ENCODE data around the gene KDM4D.
"Not testable (repeated sequence)": the region's sequence is repeated elsewhere in the genome, so short reads cannot be mapped to it uniquely, and the experiment has no call there.

KDM4D gene

GRCh38 chr11:94973099-94973968 lies at the start of gene KDM4D, which contains the start of gene CWC15:
Gene KDM4D (plus strand): TSS chr11:94973709. CDS start chr11:94997373, 23,664 bp downstream.
Gene CWC15 (minus strand): TSS chr11:94973556. CDS start chr11:94972185, 1,371 bp downstream.
- peak; percentile 99 for DNase-seq (ENCODE audit: low spot score)

GRCh38 chr11:94924171-94924572 lies 49.3 kb upstream of the KDM4D start:
- no peak for DNase-seq (ENCODE audit: low spot score)

- no peak for DNase-seq (ENCODE audit: low spot score)
Observed at GRCh38 chr11:94924612-94925011, 48.9 kb upstream of the KDM4D start.

- no peak for DNase-seq (ENCODE audit: low spot score)
Observed at GRCh38 chr11:94925422-94926270, 47.9 kb upstream of the KDM4D start.

GRCh38 chr11:94926271-94926625 lies 47.3 kb upstream of the KDM4D start:
- DNase-seq (ENCODE audit: low spot score): no peak

GRCh38 chr11:94926698-94927237 lies 46.7 kb upstream of the KDM4D start:
- peak; percentile 93 for DNase-seq (ENCODE audit: low spot score)

- DNase-seq (ENCODE audit: low spot score): no peak
Observed at GRCh38 chr11:94928117-94928990, 45.2 kb upstream of the KDM4D start.

GRCh38 chr11:94932072-94932471 lies 41.4 kb upstream of the KDM4D start:
- not testable (repeated sequence) for DNase-seq (ENCODE audit: low spot score)

GRCh38 chr11:94932503-94932902 lies 41.0 kb upstream of the KDM4D start:
- no peak for DNase-seq (ENCODE audit: low spot score)

GRCh38 chr11:94933223-94934130 lies 40.0 kb upstream of the KDM4D start:
- DNase-seq (ENCODE audit: low spot score): peak; percentile 88

- peak; percentile 65 for DNase-seq (ENCODE audit: low spot score)
Observed at GRCh38 chr11:94934362-94934761, 39.1 kb upstream of the KDM4D start.

- DNase-seq (ENCODE audit: low spot score): no peak
Observed at GRCh38 chr11:94934846-94935245, 38.7 kb upstream of the KDM4D start.

- DNase-seq (ENCODE audit: low spot score): peak; percentile 84
Observed at GRCh38 chr11:94938095-94939055, 35.1 kb upstream of the KDM4D start.

- DNase-seq (ENCODE audit: low spot score): no peak
Observed at GRCh38 chr11:94939346-94939745, 34.2 kb upstream of the KDM4D start.

- DNase-seq (ENCODE audit: low spot score): no peak
Observed at GRCh38 chr11:94941131-94941530, 32.4 kb upstream of the KDM4D start.

GRCh38 chr11:94946812-94947211 lies 26.7 kb upstream of the KDM4D start:
- no peak for DNase-seq (ENCODE audit: low spot score)

- peak; percentile 51 for DNase-seq (ENCODE audit: low spot score)
Observed at GRCh38 chr11:94948070-94948617, 25.4 kb upstream of the KDM4D start.

- DNase-seq (ENCODE audit: low spot score): no peak
Observed at GRCh38 chr11:94954753-94955152, 18.8 kb upstream of the KDM4D start.

- no peak for DNase-seq (ENCODE audit: low spot score)
Observed at GRCh38 chr11:94956963-94957362, 16.5 kb upstream of the KDM4D start.

All from AG20443 (cell line).